GM19023 (cell line): ENCODE results near the gene KAZN.

ENCODE experiments used
- ATAC-seq: cut with Tn5 transposase; IDR thresholded peaks from one replicate; pipeline ENCODE4 v1.9.1; 2021; ENCODE audit warnings: mild to moderate bottlenecking, moderate library complexity; ENCODE audit not compliant: unreplicated experiment

KAZN gene

DNA sequence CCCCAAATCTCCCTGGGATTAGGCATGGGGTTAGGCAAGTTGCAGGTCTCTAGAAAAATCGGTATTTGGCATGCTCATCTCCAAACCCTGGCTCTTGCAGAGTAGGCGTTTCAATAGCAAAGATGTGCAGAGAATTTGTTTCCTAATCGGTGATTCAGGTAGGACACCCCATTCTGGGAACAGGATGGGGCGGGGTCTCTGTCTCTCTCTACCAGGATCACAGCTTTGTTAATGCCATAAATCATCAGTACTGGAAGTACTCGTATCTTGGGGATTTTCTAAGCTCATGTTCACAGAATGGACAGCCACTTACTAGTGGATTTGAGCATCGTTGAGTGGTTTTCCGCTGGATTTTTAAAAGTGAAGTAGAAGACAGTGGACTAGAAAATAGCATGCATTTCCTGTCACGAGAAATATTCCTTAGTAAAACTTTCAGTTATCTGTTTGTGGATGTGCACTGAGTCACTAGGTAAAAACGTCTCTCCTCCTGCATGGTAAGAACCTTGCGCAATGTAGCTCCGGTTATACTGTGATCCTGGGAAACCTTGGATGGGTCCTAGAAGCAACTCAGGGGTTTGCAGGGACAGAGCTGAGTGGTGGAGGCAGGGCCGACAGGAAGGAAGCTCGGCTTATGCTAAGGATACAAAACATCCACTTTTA is 560.2 kb downstream of the KAZN start:
- no peak for ATAC-seq

- ATAC-seq = no peak
Measured at GRCh38 chr1:15159166-15159555, 560.7 kb downstream of the KAZN start.

DNA sequence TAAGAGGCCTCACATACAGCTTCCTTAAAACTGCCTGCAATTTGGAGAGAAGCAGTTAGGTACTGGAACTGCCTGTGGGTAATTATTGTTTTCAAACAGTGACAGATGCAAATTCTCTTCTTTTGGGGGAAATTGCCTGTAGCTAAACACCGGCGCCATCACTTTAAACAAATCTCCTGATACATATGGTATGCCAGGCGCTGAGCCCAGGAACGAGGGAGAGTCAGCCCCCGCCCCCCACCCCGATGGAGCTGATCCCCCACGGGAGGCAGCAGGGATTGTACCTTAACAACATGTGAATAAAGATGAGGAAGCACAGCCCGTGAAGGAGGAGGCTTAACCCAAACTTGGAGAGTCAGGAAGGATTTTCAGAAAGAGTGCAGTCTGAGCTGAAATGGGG is 562.1 kb downstream of the KAZN start:
- ATAC-seq = no peak

DNA sequence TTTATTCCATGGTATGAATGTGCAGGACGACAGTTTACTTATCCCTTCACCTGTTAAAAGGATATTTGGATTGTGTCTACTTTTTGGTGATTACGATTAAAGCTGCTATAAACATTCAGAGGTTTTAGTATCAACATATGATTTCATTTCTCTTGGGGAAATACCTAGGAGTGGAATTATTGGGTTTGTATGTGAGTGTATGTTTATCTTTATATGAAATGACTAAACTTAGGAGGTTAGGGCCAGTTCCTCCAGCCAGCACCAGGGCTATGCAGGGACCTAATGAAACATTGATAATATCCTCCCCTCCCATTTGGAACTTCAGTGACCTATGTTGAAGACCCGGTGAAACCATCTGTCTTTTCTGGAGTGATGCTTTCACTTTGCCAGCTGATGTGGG is 568.9 kb downstream of the KAZN start:
- ATAC-seq = no peak
